Ishikawa (cell line): ENCODE data around the gene ARID1B.

ENCODE experiments used
- RAD21 ChIP-seq: IDR thresholded peaks from 2 replicates; pipeline ENCODE4 v1.6.1; 2012; ENCODE audit warnings: low read depth
- TAF1 ChIP-seq: IDR thresholded peaks from 2 replicates; pipeline ENCODE4 v1.6.1; 2012; ENCODE audit warnings: low read depth, mild to moderate bottlenecking
- TCF12 ChIP-seq: IDR thresholded peaks from 2 replicates; pipeline ENCODE4 v1.6.1; 2012; ENCODE audit warnings: low read depth
- TF ChIP-seq, protein P1 (sequence below): IDR thresholded peaks from 2 replicates; pipeline ENCODE4 v1.6.1; 2012; ENCODE audit warnings: low read depth, mild to moderate bottlenecking
- TF ChIP-seq, protein P2 (sequence below): IDR thresholded peaks from 2 replicates; pipeline ENCODE4 v1.6.1; 2012

DNA sequence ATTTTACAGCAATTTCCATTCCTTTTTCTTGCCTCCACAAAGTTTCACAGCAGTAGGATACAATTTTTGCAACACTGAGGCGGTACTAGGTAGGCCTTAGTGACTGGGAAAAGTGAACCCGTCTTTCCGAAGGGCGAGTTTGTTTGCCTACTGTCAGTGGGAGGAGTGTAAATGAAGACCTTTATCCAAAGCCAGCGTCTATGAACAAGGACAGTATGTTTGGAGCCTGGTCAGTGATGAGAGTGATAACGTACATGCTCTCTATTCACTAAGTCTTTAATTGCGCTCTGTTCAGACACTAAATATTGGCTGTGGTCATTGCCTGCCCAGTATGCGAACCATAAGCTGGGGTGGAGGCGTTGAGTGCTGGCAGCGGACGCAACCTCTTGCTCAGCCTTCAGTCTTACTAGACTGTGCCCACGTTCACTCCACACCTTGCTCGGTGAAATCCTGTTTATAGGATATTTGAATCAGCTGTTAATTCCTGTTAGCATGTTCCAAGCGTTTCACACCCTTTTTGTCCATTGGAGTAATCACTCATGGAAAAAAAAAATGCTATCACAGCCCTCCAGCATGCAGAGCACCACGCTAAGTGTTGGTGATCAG lies 400.7 kb downstream of the ARID1B start:
- TF ChIP-seq, protein P1, sequence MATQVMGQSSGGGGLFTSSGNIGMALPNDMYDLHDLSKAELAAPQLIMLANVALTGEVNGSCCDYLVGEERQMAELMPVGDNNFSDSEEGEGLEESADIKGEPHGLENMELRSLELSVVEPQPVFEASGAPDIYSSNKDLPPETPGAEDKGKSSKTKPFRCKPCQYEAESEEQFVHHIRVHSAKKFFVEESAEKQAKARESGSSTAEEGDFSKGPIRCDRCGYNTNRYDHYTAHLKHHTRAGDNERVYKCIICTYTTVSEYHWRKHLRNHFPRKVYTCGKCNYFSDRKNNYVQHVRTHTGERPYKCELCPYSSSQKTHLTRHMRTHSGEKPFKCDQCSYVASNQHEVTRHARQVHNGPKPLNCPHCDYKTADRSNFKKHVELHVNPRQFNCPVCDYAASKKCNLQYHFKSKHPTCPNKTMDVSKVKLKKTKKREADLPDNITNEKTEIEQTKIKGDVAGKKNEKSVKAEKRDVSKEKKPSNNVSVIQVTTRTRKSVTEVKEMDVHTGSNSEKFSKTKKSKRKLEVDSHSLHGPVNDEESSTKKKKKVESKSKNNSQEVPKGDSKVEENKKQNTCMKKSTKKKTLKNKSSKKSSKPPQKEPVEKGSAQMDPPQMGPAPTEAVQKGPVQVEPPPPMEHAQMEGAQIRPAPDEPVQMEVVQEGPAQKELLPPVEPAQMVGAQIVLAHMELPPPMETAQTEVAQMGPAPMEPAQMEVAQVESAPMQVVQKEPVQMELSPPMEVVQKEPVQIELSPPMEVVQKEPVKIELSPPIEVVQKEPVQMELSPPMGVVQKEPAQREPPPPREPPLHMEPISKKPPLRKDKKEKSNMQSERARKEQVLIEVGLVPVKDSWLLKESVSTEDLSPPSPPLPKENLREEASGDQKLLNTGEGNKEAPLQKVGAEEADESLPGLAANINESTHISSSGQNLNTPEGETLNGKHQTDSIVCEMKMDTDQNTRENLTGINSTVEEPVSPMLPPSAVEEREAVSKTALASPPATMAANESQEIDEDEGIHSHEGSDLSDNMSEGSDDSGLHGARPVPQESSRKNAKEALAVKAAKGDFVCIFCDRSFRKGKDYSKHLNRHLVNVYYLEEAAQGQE = no peak
- no peak for TF ChIP-seq TAF1
- TF ChIP-seq, protein P2, sequence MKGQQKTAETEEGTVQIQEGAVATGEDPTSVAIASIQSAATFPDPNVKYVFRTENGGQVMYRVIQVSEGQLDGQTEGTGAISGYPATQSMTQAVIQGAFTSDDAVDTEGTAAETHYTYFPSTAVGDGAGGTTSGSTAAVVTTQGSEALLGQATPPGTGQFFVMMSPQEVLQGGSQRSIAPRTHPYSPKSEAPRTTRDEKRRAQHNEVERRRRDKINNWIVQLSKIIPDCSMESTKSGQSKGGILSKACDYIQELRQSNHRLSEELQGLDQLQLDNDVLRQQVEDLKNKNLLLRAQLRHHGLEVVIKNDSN = no peak
- no peak for TF ChIP-seq TCF12
- TF ChIP-seq RAD21 = no peak
